Stimulated activated CD8-positive, alpha-beta memory T cell treated with anti-CD3 and anti-CD28 coated beads, Interleukin-4, amount 100 ng/mL, for 24 hours (primary cell): ENCODE results near the gene DIPK1B.
A peak's percentile ranks its signal among the peaks of the same experiment; 100 is the strongest.
"Not testable (repeated sequence)": the region's sequence is repeated elsewhere in the genome, so short reads cannot be mapped to it uniquely, and the experiment has no call there.

ENCODE experiments used
- DNase-seq: peaks from one replicate; pipeline ENCODE4 v3.0.0-alpha.2; 2020; ENCODE audit warnings: low read depth

Gene DIPK1B

GRCh38 chr9:136698635-136699246 is 13.6 kb upstream of the DIPK1B start:
- DNase-seq: no peak

GRCh38 chr9:136700304-136700703 is 12.1 kb upstream of the DIPK1B start:
- DNase-seq: no peak

- peak; percentile 50 for DNase-seq
Measured at GRCh38 chr9:136700959-136701667, 11.3 kb upstream of the DIPK1B start.

GRCh38 chr9:136701668-136702053 is 10.7 kb upstream of the DIPK1B start:
- DNase-seq: no peak

GRCh38 chr9:136703276-136703860 is 9.0 kb upstream of the DIPK1B start:
- no peak for DNase-seq

- not testable (repeated sequence) for DNase-seq
Measured at GRCh38 chr9:136704741-136705140, 7.6 kb upstream of the DIPK1B start.

- no peak for DNase-seq
Measured at GRCh38 chr9:136705564-136705963, 6.8 kb upstream of the DIPK1B start.

- no peak for DNase-seq
Measured at GRCh38 chr9:136707011-136707410, 5.4 kb upstream of the DIPK1B start.

- no peak for DNase-seq
Measured at GRCh38 chr9:136707849-136708517, 4.4 kb upstream of the DIPK1B start.

- no peak for DNase-seq
Measured at GRCh38 chr9:136709454-136710109, 2.8 kb upstream of the DIPK1B start.

- no peak for DNase-seq
Measured at GRCh38 chr9:136710543-136710942, 1.8 kb upstream of the DIPK1B start.

GRCh38 chr9:136711219-136711648 is 1.1 kb upstream of the DIPK1B start:
- DNase-seq: not testable (repeated sequence)

- DNase-seq: no peak
Measured at GRCh38 chr9:136712690-136713544, 545 bp downstream of the DIPK1B start.

GRCh38 chr9:136713550-136713949 is 1.2 kb downstream of the DIPK1B start:
- DNase-seq: no peak

- DNase-seq: no peak
Measured at GRCh38 chr9:136714096-136714892, 1.9 kb downstream of the DIPK1B start.

GRCh38 chr9:136714893-136715274 is 2.5 kb downstream of the DIPK1B start:
- no peak for DNase-seq

GRCh38 chr9:136717399-136717798 is 5.0 kb downstream of the DIPK1B start:
- no peak for DNase-seq

- no peak for DNase-seq
Measured at GRCh38 chr9:136718345-136719194, 6.2 kb downstream of the DIPK1B start.

GRCh38 chr9:136719195-136719880 is 7.0 kb downstream of the DIPK1B start:
- DNase-seq: no peak
